K562 (cell line): Measurements from ENCODE around the gene RUFY2. TPM values are rescaled to one million over a fixed set of nuclear protein-coding genes. Genes with fewer than 3 reads are reported as not detected.

ENCODE experiments used
- CBFB ChIP-seq: sonication (generic); formaldehyde crosslinking; IDR thresholded peaks from 2 replicates; pipeline ENCODE4 v1.4.0; 2020; ENCODE audit warnings: mild to moderate bottlenecking, missing genetic modification reagents
- CTBP1 ChIP-seq: fragments of 450-650 bp; IDR thresholded peaks from 2 replicates; pipeline ENCODE4 v1.6.1; 2016; ENCODE audit warnings: borderline replicate concordance
- ESRRB ChIP-seq: fragments of 250-450 bp; sonication (Bioruptor Pico); IDR thresholded peaks from 2 replicates; pipeline ENCODE4 v1.5.0; 2020; ENCODE audit warnings: mild to moderate bottlenecking, moderate library complexity, borderline replicate concordance
- ETV5 ChIP-seq: sonication (generic); formaldehyde crosslinking; IDR thresholded peaks from 2 replicates; pipeline ENCODE4 v1.4.0; 2020; ENCODE audit warnings: low read depth, mild to moderate bottlenecking, missing genetic modification reagents
- FOXK1 ChIP-seq: sonication (generic); formaldehyde crosslinking; IDR thresholded peaks from 2 replicates; pipeline ENCODE4 v1.8.0; 2022; ENCODE audit warnings: missing genetic modification reagents, mild to moderate bottlenecking, borderline replicate concordance
- HMG20B ChIP-seq: fragments of 250-450 bp; sonication (Bioruptor Pico); IDR thresholded peaks from 2 replicates; pipeline ENCODE4 v1.5.0; 2021; ENCODE audit warnings: mild to moderate bottlenecking
- NCOA1 ChIP-seq: fragments of 450-650 bp; IDR thresholded peaks from 2 replicates; pipeline ENCODE4 v1.6.1; 2016; ENCODE audit warnings: low read depth
- NFIX ChIP-seq: fragments of 250-450 bp; sonication (Bioruptor Pico); IDR thresholded peaks from 2 replicates; pipeline ENCODE4 v1.4.0; 2020; ENCODE audit warnings: low read depth, mild to moderate bottlenecking, moderate library complexity
- PHF21A ChIP-seq: fragments of 450-650 bp; IDR thresholded peaks from 2 replicates; pipeline ENCODE4 v1.6.1; 2017; ENCODE audit warnings: low read depth, borderline replicate concordance
- PHF8 ChIP-seq: fragments of 200-600 bp; sonication (generic); IDR thresholded peaks from 2 replicates; pipeline ENCODE4 v1.6.1; 2012; ENCODE audit warnings: mixed run types, mild to moderate bottlenecking, inconsistent platforms, low read length, moderate library complexity, borderline replicate concordance
- PTRF ChIP-seq: fragments of 450-650 bp; IDR thresholded peaks from 2 replicates; pipeline ENCODE4 v1.6.1; 2016; ENCODE audit warnings: mild to moderate bottlenecking, missing genetic modification characterization, missing compliant biosample characterization
- SREBF2 ChIP-seq: sonication (generic); formaldehyde crosslinking; IDR thresholded peaks from 2 replicates; pipeline ENCODE4 v1.4.0; 2020; ENCODE audit warnings: mild to moderate bottlenecking, missing genetic modification reagents
- ZNF436 ChIP-seq: fragments of 250-450, 450-650 bp; sonication (Bioruptor Pico); formaldehyde crosslinking; IDR thresholded peaks from 2 replicates; pipeline ENCODE4 v1.7.0; 2020; ENCODE audit warnings: mild to moderate bottlenecking
- polyA plus RNA-seq, 8 experiments: library from polyadenylated mRNA; depleted of rRNA in 4 of 8; stranded (reverse) in 5 of 8; unstranded in 3 of 8; fragments of >200 nt; fragmentation: Nextera tagmentation in 2 of 8; fragmentation: Illumina TruSeq in 1 of 8; extraction: Ambion mirVana in 2 of 8; extraction: Trizol in 1 of 8; gene quantifications; 2 replicates each; pipeline versions ENCODE4 v1.2.1 to v1.2.3, GENCODE V29; 2011 to 2014; ENCODE audit warnings: inconsistent platforms in 1 of 8, missing spikeins in 1 of 8
- total RNA-seq, 7 experiments: library from RNA; depleted of rRNA in 6 of 7; stranded (reverse); fragments of >200 nt in 6 of 7; fragmentation: Illumina TruSeq in 2 of 7; extraction: Trizol in 2 of 7; gene quantifications; 2 replicates each; pipeline versions ENCODE4 v1.2.1 to v1.2.3, GENCODE V29; 2011 to 2021; ENCODE audit warnings: low replicate concordance in 1 of 7
- TF ChIP-seq, protein P1 (sequence below): fragments of 250-450 bp; sonication (Bioruptor Pico); IDR thresholded peaks from 2 replicates; pipeline ENCODE4 v1.9.0; 2021; ENCODE audit warnings: mild to moderate bottlenecking, inconsistent platforms
- TF ChIP-seq, protein P2 (sequence below), 2 experiments: fragments of 150-350 bp in 1 of 2; IDR thresholded peaks; 2 replicates each; pipeline ENCODE4 v1.6.1; 2012 to 2016; ENCODE audit warnings: low read depth in 2 of 2, low read length in 2 of 2, mild to moderate bottlenecking in 1 of 2, moderate library complexity in 1 of 2
- TF ChIP-seq, protein P3 (sequence below), 2 experiments: fragments of 450-650 bp; IDR thresholded peaks; 2 replicates each; pipeline ENCODE4 v1.6.1; 2016
- TF ChIP-seq, protein P4 (sequence below): fragments of 250-450 bp; sonication (Bioruptor Pico); IDR thresholded peaks from 2 replicates; pipeline ENCODE4 v1.4.0; 2020; ENCODE audit warnings: mild to moderate bottlenecking

RUFY2 gene
- total and polyA plus RNA-seq, 9 of the 15 experiments (the other 6 are each of a cell fraction or from before 2014, with no cell fraction given), result 3.7 to 20.1 (median 12.6) TPM

DNA sequence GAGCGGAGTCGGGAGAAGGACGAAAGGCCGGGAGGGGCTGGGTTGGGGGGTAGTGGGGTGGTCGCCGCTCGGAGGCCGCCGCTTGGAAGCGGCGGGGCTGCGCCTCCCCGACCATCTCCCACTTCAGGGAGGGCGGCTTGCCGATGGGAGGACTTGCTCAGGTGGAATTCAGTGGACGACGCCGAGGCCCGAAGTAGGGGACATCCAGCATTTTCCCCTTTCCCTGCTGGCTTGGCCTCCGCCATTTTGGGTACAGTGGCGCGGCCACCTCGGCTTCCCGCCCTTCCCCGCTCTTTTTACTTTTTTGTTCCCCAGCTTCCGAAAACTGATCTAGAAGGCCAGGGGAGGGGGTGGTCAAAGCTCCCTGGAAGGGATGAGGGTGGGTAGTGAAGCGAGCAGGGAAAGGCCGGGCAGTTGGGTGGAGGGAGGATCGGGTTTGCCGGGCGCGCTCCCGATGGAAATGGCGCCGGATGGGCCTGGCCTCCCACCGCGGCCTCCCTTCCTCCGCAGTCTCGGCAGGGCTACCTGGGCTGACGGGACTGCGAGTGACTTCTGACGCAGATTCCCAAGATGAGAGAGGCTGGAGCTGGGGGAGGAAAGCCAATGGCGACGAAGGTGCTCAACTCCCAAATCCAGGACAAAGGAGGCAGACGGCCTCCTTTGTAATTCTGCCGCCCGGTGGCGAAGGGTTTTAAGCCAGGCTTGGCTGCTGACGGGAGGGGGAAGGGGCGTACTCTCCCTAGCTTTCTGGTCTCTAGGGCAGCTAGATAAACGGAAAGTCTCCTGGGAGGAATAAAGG lies 74.6 kb downstream of the RUFY2 start, which contains the start of gene PBLD (continued):
- peak; percentile 49 for TF ChIP-seq PHF8
- TF ChIP-seq CBFB (CRISPR knock-in tag), result no peak
- TF ChIP-seq, protein P1, sequence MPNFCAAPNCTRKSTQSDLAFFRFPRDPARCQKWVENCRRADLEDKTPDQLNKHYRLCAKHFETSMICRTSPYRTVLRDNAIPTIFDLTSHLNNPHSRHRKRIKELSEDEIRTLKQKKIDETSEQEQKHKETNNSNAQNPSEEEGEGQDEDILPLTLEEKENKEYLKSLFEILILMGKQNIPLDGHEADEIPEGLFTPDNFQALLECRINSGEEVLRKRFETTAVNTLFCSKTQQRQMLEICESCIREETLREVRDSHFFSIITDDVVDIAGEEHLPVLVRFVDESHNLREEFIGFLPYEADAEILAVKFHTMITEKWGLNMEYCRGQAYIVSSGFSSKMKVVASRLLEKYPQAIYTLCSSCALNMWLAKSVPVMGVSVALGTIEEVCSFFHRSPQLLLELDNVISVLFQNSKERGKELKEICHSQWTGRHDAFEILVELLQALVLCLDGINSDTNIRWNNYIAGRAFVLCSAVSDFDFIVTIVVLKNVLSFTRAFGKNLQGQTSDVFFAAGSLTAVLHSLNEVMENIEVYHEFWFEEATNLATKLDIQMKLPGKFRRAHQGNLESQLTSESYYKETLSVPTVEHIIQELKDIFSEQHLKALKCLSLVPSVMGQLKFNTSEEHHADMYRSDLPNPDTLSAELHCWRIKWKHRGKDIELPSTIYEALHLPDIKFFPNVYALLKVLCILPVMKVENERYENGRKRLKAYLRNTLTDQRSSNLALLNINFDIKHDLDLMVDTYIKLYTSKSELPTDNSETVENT, result 0 out of 2 replicates have a peak, but pooled peaks have one; percentile 47
- peak; percentile 57; the same call in 1 of the 2 replicates for TF ChIP-seq CTBP1
- TF ChIP-seq, protein P2, sequence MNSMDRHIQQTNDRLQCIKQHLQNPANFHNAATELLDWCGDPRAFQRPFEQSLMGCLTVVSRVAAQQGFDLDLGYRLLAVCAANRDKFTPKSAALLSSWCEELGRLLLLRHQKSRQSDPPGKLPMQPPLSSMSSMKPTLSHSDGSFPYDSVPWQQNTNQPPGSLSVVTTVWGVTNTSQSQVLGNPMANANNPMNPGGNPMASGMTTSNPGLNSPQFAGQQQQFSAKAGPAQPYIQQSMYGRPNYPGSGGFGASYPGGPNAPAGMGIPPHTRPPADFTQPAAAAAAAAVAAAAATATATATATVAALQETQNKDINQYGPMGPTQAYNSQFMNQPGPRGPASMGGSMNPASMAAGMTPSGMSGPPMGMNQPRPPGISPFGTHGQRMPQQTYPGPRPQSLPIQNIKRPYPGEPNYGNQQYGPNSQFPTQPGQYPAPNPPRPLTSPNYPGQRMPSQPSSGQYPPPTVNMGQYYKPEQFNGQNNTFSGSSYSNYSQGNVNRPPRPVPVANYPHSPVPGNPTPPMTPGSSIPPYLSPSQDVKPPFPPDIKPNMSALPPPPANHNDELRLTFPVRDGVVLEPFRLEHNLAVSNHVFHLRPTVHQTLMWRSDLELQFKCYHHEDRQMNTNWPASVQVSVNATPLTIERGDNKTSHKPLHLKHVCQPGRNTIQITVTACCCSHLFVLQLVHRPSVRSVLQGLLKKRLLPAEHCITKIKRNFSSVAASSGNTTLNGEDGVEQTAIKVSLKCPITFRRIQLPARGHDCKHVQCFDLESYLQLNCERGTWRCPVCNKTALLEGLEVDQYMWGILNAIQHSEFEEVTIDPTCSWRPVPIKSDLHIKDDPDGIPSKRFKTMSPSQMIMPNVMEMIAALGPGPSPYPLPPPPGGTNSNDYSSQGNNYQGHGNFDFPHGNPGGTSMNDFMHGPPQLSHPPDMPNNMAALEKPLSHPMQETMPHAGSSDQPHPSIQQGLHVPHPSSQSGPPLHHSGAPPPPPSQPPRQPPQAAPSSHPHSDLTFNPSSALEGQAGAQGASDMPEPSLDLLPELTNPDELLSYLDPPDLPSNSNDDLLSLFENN (IDR thresholded peaks at IDR 0.05; ENCODE audit: low read depth in 2 of 2, low read length in 2 of 2), result peak in 1 of 2 experiments; percentile 78; a peak in 2 of 4 replicates
- TF ChIP-seq NCOA1, result peak; percentile 37; the same call in 1 of the 2 replicates
- TF ChIP-seq, protein P3, sequence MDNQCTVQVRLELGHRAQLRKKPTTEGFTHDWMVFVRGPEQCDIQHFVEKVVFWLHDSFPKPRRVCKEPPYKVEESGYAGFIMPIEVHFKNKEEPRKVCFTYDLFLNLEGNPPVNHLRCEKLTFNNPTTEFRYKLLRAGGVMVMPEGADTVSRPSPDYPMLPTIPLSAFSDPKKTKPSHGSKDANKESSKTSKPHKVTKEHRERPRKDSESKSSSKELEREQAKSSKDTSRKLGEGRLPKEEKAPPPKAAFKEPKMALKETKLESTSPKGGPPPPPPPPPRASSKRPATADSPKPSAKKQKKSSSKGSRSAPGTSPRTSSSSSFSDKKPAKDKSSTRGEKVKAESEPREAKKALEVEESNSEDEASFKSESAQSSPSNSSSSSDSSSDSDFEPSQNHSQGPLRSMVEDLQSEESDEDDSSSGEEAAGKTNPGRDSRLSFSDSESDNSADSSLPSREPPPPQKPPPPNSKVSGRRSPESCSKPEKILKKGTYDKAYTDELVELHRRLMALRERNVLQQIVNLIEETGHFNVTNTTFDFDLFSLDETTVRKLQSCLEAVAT (IDR thresholded peaks at IDR 0.05), result peak; percentile 85 to 93
- TF ChIP-seq, protein P4, sequence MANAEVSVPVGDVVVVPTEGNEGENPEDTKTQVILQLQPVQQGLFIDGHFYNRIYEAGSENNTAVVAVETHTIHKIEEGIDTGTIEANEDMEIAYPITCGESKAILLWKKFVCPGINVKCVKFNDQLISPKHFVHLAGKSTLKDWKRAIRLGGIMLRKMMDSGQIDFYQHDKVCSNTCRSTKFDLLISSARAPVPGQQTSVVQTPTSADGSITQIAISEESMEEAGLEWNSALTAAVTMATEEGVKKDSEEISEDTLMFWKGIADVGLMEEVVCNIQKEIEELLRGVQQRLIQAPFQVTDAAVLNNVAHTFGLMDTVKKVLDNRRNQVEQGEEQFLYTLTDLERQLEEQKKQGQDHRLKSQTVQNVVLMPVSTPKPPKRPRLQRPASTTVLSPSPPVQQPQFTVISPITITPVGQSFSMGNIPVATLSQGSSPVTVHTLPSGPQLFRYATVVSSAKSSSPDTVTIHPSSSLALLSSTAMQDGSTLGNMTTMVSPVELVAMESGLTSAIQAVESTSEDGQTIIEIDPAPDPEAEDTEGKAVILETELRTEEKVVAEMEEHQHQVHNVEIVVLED (CRISPR knock-in tag), result 0 out of 2 replicates have a peak, but pooled peaks have one; percentile 33
- TF ChIP-seq FOXK1 (CRISPR knock-in tag), result peak; percentile 19
- no peak for TF ChIP-seq SREBF2 (CRISPR knock-in tag)
- TF ChIP-seq ESRRB (CRISPR knock-in tag), result no peak
- TF ChIP-seq HMG20B (CRISPR knock-in tag), result no peak; the same call in 1 of the 2 replicates
- TF ChIP-seq NFIX, result no peak
- peak; percentile 2; the same call in 1 of the 2 replicates for TF ChIP-seq ETV5 (CRISPR knock-in tag)
- no peak for TF ChIP-seq PHF21A
- no peak for TF ChIP-seq ZNF436
- TF ChIP-seq PTRF (tag), result no peak
